Measurements from ENCODE around the gene PIP4K2A. TPM values are rescaled to one million over a fixed set of nuclear protein-coding genes. Genes with fewer than 3 reads are reported as not detected.

Gene PIP4K2A
- total RNA-seq, 1 donor from 2014 or later: 110 TPM

DNA sequence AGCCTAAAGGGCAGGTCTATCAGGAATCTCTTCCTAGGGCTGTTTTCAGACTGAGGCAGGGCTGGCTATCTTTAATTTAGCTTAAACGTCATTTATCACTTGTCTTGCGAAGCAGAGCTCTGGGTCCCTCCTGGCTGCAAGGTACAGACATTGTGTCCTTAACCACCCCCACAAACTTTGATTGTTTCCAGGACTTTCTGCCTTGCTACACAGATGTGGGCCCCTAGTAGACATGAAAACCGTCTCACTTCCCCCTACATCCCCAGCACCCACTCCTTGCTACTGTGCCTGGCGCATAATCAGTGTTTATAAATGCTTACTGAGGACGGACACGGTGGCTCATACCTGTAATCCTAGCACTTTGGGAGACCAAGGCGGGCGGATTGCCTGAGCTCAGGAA is 54.5 kb downstream of the PIP4K2A start:
- peaks cover 3% of the 10 kb centered on the region for H3K36me3 Mint-ChIP-seq (ENCODE audit: low read depth, unreplicated experiment)
- H3K4me1 Mint-ChIP-seq (ENCODE audit: unreplicated experiment): peaks cover 49% of the 10 kb centered on the region
- H3K27ac Mint-ChIP-seq (ENCODE audit: unreplicated experiment): peak overlapping the region; percentile 31
- H3K27me3 Mint-ChIP-seq (ENCODE audit: unreplicated experiment): peaks cover 3% of the 10 kb centered on the region
- H3K4me3 Mint-ChIP-seq (ENCODE audit: unreplicated experiment): no peak overlapping the region
- no peaks in the 10 kb centered on the region for H3K9me3 Mint-ChIP-seq (ENCODE audit: unreplicated experiment)
- TF ChIP-seq, protein P1, sequence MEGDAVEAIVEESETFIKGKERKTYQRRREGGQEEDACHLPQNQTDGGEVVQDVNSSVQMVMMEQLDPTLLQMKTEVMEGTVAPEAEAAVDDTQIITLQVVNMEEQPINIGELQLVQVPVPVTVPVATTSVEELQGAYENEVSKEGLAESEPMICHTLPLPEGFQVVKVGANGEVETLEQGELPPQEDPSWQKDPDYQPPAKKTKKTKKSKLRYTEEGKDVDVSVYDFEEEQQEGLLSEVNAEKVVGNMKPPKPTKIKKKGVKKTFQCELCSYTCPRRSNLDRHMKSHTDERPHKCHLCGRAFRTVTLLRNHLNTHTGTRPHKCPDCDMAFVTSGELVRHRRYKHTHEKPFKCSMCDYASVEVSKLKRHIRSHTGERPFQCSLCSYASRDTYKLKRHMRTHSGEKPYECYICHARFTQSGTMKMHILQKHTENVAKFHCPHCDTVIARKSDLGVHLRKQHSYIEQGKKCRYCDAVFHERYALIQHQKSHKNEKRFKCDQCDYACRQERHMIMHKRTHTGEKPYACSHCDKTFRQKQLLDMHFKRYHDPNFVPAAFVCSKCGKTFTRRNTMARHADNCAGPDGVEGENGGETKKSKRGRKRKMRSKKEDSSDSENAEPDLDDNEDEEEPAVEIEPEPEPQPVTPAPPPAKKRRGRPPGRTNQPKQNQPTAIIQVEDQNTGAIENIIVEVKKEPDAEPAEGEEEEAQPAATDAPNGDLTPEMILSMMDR (IDR thresholded peaks at IDR 0.05; ENCODE audit: unreplicated experiment): no peak
- no peak for DNase-seq (ENCODE audit: low spot score)

DNA sequence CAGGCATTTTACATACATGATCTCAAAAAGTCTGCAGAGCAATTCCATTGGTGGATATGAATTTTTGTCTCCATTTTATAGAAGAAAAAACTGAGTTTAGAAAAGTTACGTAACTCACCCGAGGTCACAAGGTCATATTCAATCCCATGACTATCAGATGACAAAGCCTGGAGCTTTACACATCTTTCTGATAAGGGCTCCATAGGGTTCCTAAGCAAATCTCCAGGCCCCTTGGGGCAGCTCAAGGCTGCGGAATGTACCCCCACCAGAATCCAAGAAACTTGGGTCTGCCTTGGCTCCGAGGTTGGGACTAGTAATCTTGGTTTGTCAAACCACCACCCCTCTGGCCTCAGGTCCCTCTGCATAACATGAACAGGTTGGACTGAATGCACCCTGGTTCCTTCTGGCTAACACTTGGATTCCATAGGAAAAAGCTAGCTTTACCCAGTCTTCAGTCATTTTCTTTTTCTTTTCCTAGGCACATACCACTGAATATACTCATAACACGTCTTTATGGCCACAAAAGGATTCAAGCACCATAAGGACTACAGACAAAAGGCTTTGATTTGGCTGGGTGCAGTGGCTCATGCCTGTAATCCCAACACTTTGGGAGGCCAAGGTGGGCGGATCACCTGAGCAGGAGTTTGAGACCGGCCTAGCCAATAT is 55.5 kb downstream of the PIP4K2A start:
- no peak for DNase-seq (ENCODE audit: low spot score)
- Mint-ChIP-seq H3K36me3 (ENCODE audit: low read depth, unreplicated experiment) (peaks cover 7% of the 10 kb centered on the region), H3K4me3 (ENCODE audit: unreplicated experiment) (no peak overlapping the region), H3K27me3 (ENCODE audit: unreplicated experiment) (peaks cover 1% of the 10 kb centered on the region), H3K27ac (ENCODE audit: unreplicated experiment) (no peak overlapping the region), H3K4me1 (ENCODE audit: unreplicated experiment) (peaks cover 58% of the 10 kb centered on the region), H3K9me3 (ENCODE audit: unreplicated experiment) (no peaks in the 10 kb centered on the region)
- TF ChIP-seq, protein P1 (IDR thresholded peaks at IDR 0.05; ENCODE audit: unreplicated experiment): no peak

DNA sequence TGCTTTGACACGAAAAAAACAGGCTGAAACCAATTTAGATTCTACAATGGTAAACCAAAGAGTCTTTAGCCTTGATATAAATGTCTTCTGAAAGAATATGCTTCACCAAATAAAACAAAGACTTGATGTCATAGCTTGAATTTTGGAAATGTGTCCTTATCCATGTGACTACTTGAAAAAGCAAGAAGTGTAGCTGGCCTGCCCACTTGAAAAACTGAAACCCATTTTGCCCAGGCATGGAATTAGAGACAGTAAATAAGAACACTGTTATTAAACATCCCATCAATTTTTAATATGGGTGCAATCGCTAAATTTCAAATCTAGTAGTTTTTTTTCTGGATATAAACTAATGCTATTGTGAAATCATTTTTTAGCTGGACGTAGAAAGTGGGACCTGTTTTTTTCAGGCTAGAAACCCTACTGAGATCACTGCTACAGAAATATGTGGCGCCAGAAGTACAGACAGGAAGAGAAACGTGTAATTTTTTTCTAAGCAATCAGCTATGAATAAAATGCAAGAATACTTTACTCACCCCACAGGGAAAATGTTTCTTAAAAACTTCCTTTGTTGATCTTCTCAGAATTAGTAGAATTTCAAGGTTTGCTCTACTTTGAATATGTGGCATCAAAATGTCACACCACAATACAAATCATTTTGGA is 56.7 kb downstream of the PIP4K2A start:
- Mint-ChIP-seq H3K4me1 (ENCODE audit: unreplicated experiment) (peaks cover 67% of the 10 kb centered on the region), H3K27me3 (ENCODE audit: unreplicated experiment) (peaks cover 1% of the 10 kb centered on the region), H3K27ac (ENCODE audit: unreplicated experiment) (no peak overlapping the region), H3K9me3 (ENCODE audit: unreplicated experiment) (no peaks in the 10 kb centered on the region), H3K4me3 (ENCODE audit: unreplicated experiment) (no peak overlapping the region), H3K36me3 (ENCODE audit: low read depth, unreplicated experiment) (peaks cover 13% of the 10 kb centered on the region)
- TF ChIP-seq, protein P1 (IDR thresholded peaks at IDR 0.05; ENCODE audit: unreplicated experiment): no peak
- no peak for DNase-seq (ENCODE audit: low spot score)

DNA sequence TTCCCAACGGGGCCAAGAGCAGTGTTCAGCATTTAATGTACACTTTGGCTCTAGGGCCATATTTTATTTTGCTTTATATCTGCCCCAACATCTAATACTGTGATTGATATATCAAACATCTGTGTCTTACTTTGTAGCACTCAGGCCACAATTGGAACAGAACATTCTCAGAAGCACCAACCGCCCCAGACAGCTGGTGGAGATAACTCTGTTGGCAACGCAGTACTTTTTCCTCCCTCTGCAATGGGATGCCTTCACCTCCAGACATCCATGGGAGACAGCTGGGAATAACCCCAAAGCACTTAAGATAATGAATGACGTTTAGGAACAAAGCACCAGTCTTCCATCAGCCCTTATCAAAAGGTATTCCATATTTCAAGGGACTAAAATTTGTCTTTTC is 57.4 kb downstream of the PIP4K2A start:
- TF ChIP-seq, protein P1 (IDR thresholded peaks at IDR 0.05; ENCODE audit: unreplicated experiment): no peak
- Mint-ChIP-seq H3K4me1 (ENCODE audit: unreplicated experiment) (peaks cover 71% of the 10 kb centered on the region), H3K9me3 (ENCODE audit: unreplicated experiment) (no peaks in the 10 kb centered on the region), H3K27me3 (ENCODE audit: unreplicated experiment) (peaks cover 1% of the 10 kb centered on the region), H3K4me3 (ENCODE audit: unreplicated experiment) (no peak overlapping the region), H3K36me3 (ENCODE audit: low read depth, unreplicated experiment) (peaks cover 13% of the 10 kb centered on the region), H3K27ac (ENCODE audit: unreplicated experiment) (peak overlapping the region; percentile 6)
- no peak for DNase-seq (ENCODE audit: low spot score)

DNA sequence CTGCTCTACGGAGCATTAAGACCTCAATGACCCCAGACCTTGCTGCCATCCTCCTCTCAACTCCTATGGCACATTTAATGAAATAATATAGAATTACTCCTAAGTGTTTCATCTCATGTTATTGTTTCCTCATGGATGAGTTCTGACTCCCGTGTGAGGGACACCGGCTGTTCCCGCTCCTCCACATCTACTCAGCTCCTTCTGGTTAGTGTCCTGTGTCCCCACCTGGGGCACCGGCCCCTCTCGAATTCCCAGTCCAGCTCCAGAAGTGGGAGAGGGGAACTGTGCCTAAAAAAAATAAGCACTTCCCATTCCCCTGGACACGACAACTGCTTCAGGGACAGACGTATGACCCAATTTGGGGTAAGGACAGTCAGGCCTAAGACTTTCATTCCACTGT is 58.3 kb downstream of the PIP4K2A start:
- H3K27ac Mint-ChIP-seq (ENCODE audit: unreplicated experiment): no peak overlapping the region
- peaks cover 76% of the 10 kb centered on the region for H3K4me1 Mint-ChIP-seq (ENCODE audit: unreplicated experiment)
- TF ChIP-seq, protein P1 (IDR thresholded peaks at IDR 0.05; ENCODE audit: unreplicated experiment): no peak
- DNase-seq (ENCODE audit: low spot score): no peak
- no peak overlapping the region for H3K4me3 Mint-ChIP-seq (ENCODE audit: unreplicated experiment)
- peaks cover 18% of the 10 kb centered on the region for H3K36me3 Mint-ChIP-seq (ENCODE audit: low read depth, unreplicated experiment)
- peaks cover 1% of the 10 kb centered on the region for H3K27me3 Mint-ChIP-seq (ENCODE audit: unreplicated experiment)
- H3K9me3 Mint-ChIP-seq (ENCODE audit: unreplicated experiment): no peaks in the 10 kb centered on the region

Measured in endothelial cell (in vitro differentiated cells).